Immature natural killer cell (primary cell): Measurements from ENCODE around the gene PKHD1. TPM values are rescaled to one million over a fixed set of nuclear protein-coding genes. Genes with fewer than 3 reads are reported as not detected.

Experiments
- DNase-seq, 3 donors: peaks; one replicate each; pipeline ENCODE4 v3.0.0; 2022; ENCODE audit warnings: mixed read lengths in 1 of 3
- H3K27ac Mint-ChIP-seq, 6 donors: one replicate each; pipeline ENCODE4 v1.8.0; 2020; ENCODE audit warnings: mixed read lengths in 6 of 6, mild to moderate bottlenecking in 5 of 6, inconsistent platforms in 4 of 6, moderate library complexity in 3 of 6
- H3K27me3 Mint-ChIP-seq, 3 donors: one replicate each; pipeline ENCODE4 v1.8.0; 2020 to 2021; ENCODE audit warnings: low read depth in 3 of 3, mild to moderate bottlenecking in 3 of 3, mixed read lengths in 3 of 3, moderate library complexity in 3 of 3, inconsistent platforms in 1 of 3
- H3K36me3 Mint-ChIP-seq, 3 donors: one replicate each; pipeline ENCODE4 v1.8.0; 2020; ENCODE audit warnings: mixed read lengths in 3 of 3, inconsistent platforms in 2 of 3, mild to moderate bottlenecking in 2 of 3
- H3K4me1 Mint-ChIP-seq, 2 donors: one replicate each; pipeline ENCODE4 v1.8.0; 2020; ENCODE audit warnings: inconsistent platforms in 2 of 2, mild to moderate bottlenecking in 2 of 2, mixed read lengths in 2 of 2, moderate library complexity in 1 of 2
- H3K4me3 Mint-ChIP-seq, 5 donors: one replicate each; pipeline ENCODE4 v1.8.0; 2020; ENCODE audit warnings: mild to moderate bottlenecking in 5 of 5, mixed read lengths in 5 of 5, inconsistent platforms in 3 of 5, moderate library complexity in 3 of 5
- H3K9me3 Mint-ChIP-seq, 6 donors: one replicate each; pipeline ENCODE4 v1.8.0; 2020; ENCODE audit warnings: mild to moderate bottlenecking in 6 of 6, mixed read lengths in 6 of 6, inconsistent platforms in 4 of 6, moderate library complexity in 3 of 6
- polyA plus RNA-seq, 3 donors: library from polyadenylated mRNA; unstranded; fragments of 300-500 nt; fragmentation: Illumina TruSeq; gene quantifications; one replicate each; pipeline ENCODE4 v1.2.3, GENCODE V29; 2021

The PKHD1 gene
- polyA plus RNA-seq, 3 donors from 2014 or later: not detected

GRCh38 chr6:51893366-51893765 is 194.0 kb downstream of the PKHD1 start:
- Mint-ChIP-seq H3K4me3 (no peak overlapping the region), H3K27me3 (peaks cover 1 to 5% (median 4%) of the 10 kb centered on the region in 3 donors), H3K36me3 (no peaks in the 10 kb centered on the region), H3K9me3 (peaks cover 0 to 5% (median under 1%) of the 10 kb centered on the region in 6 donors), H3K27ac (no peak overlapping the region), H3K4me1 (no peaks in the 10 kb centered on the region)
- no peak for DNase-seq

GRCh38 chr6:51892750-51893149 is 194.7 kb downstream of the PKHD1 start:
- no peaks in the 10 kb centered on the region for H3K4me1 Mint-ChIP-seq
- peaks cover 1 to 5% (median 4%) of the 10 kb centered on the region in 3 donors for H3K27me3 Mint-ChIP-seq
- DNase-seq: no peak
- H3K36me3 Mint-ChIP-seq: no peaks in the 10 kb centered on the region
- no peak overlapping the region for H3K4me3 Mint-ChIP-seq
- H3K9me3 Mint-ChIP-seq: peaks cover 0 to 6% (median under 1%) of the 10 kb centered on the region in 6 donors
- no peak overlapping the region for H3K27ac Mint-ChIP-seq

- DNase-seq: no peak
- Mint-ChIP-seq H3K36me3 (no peaks in the 10 kb centered on the region), H3K27me3 (peaks cover 1 to 5% (median 4%) of the 10 kb centered on the region in 3 donors), H3K9me3 (peaks cover 0 to 6% (median under 1%) of the 10 kb centered on the region in 6 donors), H3K27ac (no peak overlapping the region), H3K4me1 (no peaks in the 10 kb centered on the region), H3K4me3 (no peak overlapping the region)
Measured at GRCh38 chr6:51892339-51892738, 195.1 kb downstream of the PKHD1 start.

- peaks cover 0 to 6% (median under 1%) of the 10 kb centered on the region in 6 donors for H3K9me3 Mint-ChIP-seq
- H3K4me3 Mint-ChIP-seq: no peak overlapping the region
- no peaks in the 10 kb centered on the region for H3K36me3 Mint-ChIP-seq
- no peak overlapping the region for H3K27ac Mint-ChIP-seq
- H3K4me1 Mint-ChIP-seq: no peaks in the 10 kb centered on the region
- DNase-seq: no peak
- H3K27me3 Mint-ChIP-seq: peaks cover 1 to 5% (median 4%) of the 10 kb centered on the region in 3 donors
Measured at GRCh38 chr6:51891784-51892183, 195.6 kb downstream of the PKHD1 start.

GRCh38 chr6:51887859-51888258 is 199.6 kb downstream of the PKHD1 start:
- Mint-ChIP-seq H3K9me3 (peaks cover 0 to 6% (median under 1%) of the 10 kb centered on the region in 6 donors), H3K36me3 (no peaks in the 10 kb centered on the region), H3K4me3 (no peak overlapping the region), H3K4me1 (no peaks in the 10 kb centered on the region), H3K27ac (no peak overlapping the region), H3K27me3 (peaks cover 1 to 7% (median 5%) of the 10 kb centered on the region in 3 donors)
- no peak for DNase-seq

- Mint-ChIP-seq H3K27ac (no peak overlapping the region), H3K36me3 (no peaks in the 10 kb centered on the region), H3K9me3 (peaks cover 0 to 6% (median under 1%) of the 10 kb centered on the region in 6 donors), H3K4me1 (no peaks in the 10 kb centered on the region), H3K4me3 (no peak overlapping the region), H3K27me3 (peaks cover 0 to 8% (median 5%) of the 10 kb centered on the region in 3 donors)
- DNase-seq: no peak
Measured at GRCh38 chr6:51885957-51886356, 201.5 kb downstream of the PKHD1 start.

- H3K4me3 Mint-ChIP-seq: no peak overlapping the region
- H3K9me3 Mint-ChIP-seq: peaks cover 0 to 9% (median 2%) of the 10 kb centered on the region in 6 donors
- peaks cover 1 to 4% (median 2%) of the 10 kb centered on the region in 3 donors for H3K27me3 Mint-ChIP-seq
- H3K36me3 Mint-ChIP-seq: no peaks in the 10 kb centered on the region
- H3K4me1 Mint-ChIP-seq: no peaks in the 10 kb centered on the region
- H3K27ac Mint-ChIP-seq: no peak overlapping the region
- no peak for DNase-seq
Measured at GRCh38 chr6:51868591-51869355, 218.6 kb downstream of the PKHD1 start.

GRCh38 chr6:51866867-51867266 is 220.5 kb downstream of the PKHD1 start:
- no peak overlapping the region for H3K27ac Mint-ChIP-seq
- DNase-seq: no peak
- H3K4me1 Mint-ChIP-seq: no peaks in the 10 kb centered on the region
- H3K36me3 Mint-ChIP-seq: no peaks in the 10 kb centered on the region
- H3K4me3 Mint-ChIP-seq: no peak overlapping the region
- peaks cover 0 to 4% (median 0%) of the 10 kb centered on the region in 6 donors for H3K9me3 Mint-ChIP-seq
- peaks cover under 1 to 8% (median 2%) of the 10 kb centered on the region in 3 donors for H3K27me3 Mint-ChIP-seq

GRCh38 chr6:51865996-51866395 is 221.4 kb downstream of the PKHD1 start:
- H3K4me1 Mint-ChIP-seq: no peaks in the 10 kb centered on the region

GRCh38 chr6:51865176-51865575 is 222.2 kb downstream of the PKHD1 start:
- Mint-ChIP-seq H3K27ac (no peak overlapping the region), H3K4me3 (no peak overlapping the region), H3K36me3 (no peaks in the 10 kb centered on the region), H3K27me3 (peaks cover 0 to 8% (median 2%) of the 10 kb centered on the region in 3 donors), H3K4me1 (no peaks in the 10 kb centered on the region), H3K9me3 (peaks cover 0 to 7% (median 0%) of the 10 kb centered on the region in 6 donors)
- DNase-seq: no peak

More at GRCh38 chr6:51865996-51866395, 221.4 kb downstream of the PKHD1 start:
- peaks cover 0 to 8% (median 2%) of the 10 kb centered on the region in 3 donors for H3K27me3 Mint-ChIP-seq
- no peak for DNase-seq
- peaks cover 0 to 7% (median 0%) of the 10 kb centered on the region in 6 donors for H3K9me3 Mint-ChIP-seq
- H3K27ac Mint-ChIP-seq: no peak overlapping the region
- no peaks in the 10 kb centered on the region for H3K36me3 Mint-ChIP-seq
- no peak overlapping the region for H3K4me3 Mint-ChIP-seq

- no peaks in the 10 kb centered on the region for H3K36me3 Mint-ChIP-seq
- no peaks in the 10 kb centered on the region for H3K4me1 Mint-ChIP-seq
- H3K4me3 Mint-ChIP-seq: no peak overlapping the region
- H3K9me3 Mint-ChIP-seq: peaks cover 0 to 6% (median under 1%) of the 10 kb centered on the region in 6 donors
- DNase-seq: no peak
- H3K27ac Mint-ChIP-seq: no peak overlapping the region
- H3K27me3 Mint-ChIP-seq: peaks cover 0 to 2% (median 0%) of the 10 kb centered on the region in 3 donors
Measured at GRCh38 chr6:51857134-51857533, 230.3 kb downstream of the PKHD1 start.

- Mint-ChIP-seq H3K4me1 (no peaks in the 10 kb centered on the region), H3K36me3 (no peaks in the 10 kb centered on the region), H3K9me3 (peaks cover 0 to 2% (median under 1%) of the 10 kb centered on the region in 6 donors), H3K27ac (no peak overlapping the region), H3K4me3 (no peak overlapping the region), H3K27me3 (peaks cover 0 to 2% (median 0%) of the 10 kb centered on the region in 3 donors)
- no peak for DNase-seq
Measured at GRCh38 chr6:51856508-51856907, 230.9 kb downstream of the PKHD1 start.

GRCh38 chr6:51855310-51856082 is 231.9 kb downstream of the PKHD1 start:
- Mint-ChIP-seq H3K27me3 (peaks cover 0 to 2% (median 0%) of the 10 kb centered on the region in 3 donors), H3K9me3 (peaks cover 0 to 2% (median 0%) of the 10 kb centered on the region in 6 donors), H3K4me1 (no peaks in the 10 kb centered on the region), H3K4me3 (no peak overlapping the region), H3K36me3 (no peaks in the 10 kb centered on the region), H3K27ac (no peak overlapping the region)
- DNase-seq: peak in 1 of 3 donors; percentile 13

GRCh38 chr6:51854876-51855275 is 232.5 kb downstream of the PKHD1 start:
- H3K27ac Mint-ChIP-seq: no peak overlapping the region
- H3K36me3 Mint-ChIP-seq: no peaks in the 10 kb centered on the region
- peaks cover 0 to 2% (median 0%) of the 10 kb centered on the region in 6 donors for H3K9me3 Mint-ChIP-seq
- peaks cover 0 to 2% (median 0%) of the 10 kb centered on the region in 3 donors for H3K27me3 Mint-ChIP-seq
- no peak for DNase-seq
- H3K4me3 Mint-ChIP-seq: no peak overlapping the region
- H3K4me1 Mint-ChIP-seq: no peaks in the 10 kb centered on the region
